Measurements from ENCODE around the gene SNAPIN.

Gene SNAPIN

GRCh38 chr1:153679337-153680119 is 21.0 kb downstream of the SNAPIN start:
- no peaks in the 10 kb centered on the region for H3K36me3 Mint-ChIP-seq (ENCODE audit: low read depth)

GRCh38 chr1:153680120-153680403 is 21.6 kb downstream of the SNAPIN start:
- peaks cover 64% of the 10 kb centered on the region for H3K27me3 Mint-ChIP-seq (ENCODE audit: low read depth, poor library complexity)
- DNase-seq: no peak
- H3K27ac Mint-ChIP-seq: no peak overlapping the region
- H3K4me3 Mint-ChIP-seq: peak overlapping the region; percentile 83
- TF ChIP-seq CTCF (IDR thresholded peaks at IDR 0.05): no peak
- no peaks in the 10 kb centered on the region for H3K36me3 Mint-ChIP-seq (ENCODE audit: low read depth)
- H3K4me1 Mint-ChIP-seq: peaks cover 39% of the 10 kb centered on the region
- H3K9me3 Mint-ChIP-seq: no peaks in the 10 kb centered on the region

More at GRCh38 chr1:153679337-153680119, 21.0 kb downstream of the SNAPIN start:
- Mint-ChIP-seq H3K27ac (no peak overlapping the region), H3K9me3 (no peaks in the 10 kb centered on the region), H3K4me3 (peak overlapping the region; percentile 83), H3K27me3 (ENCODE audit: low read depth, poor library complexity) (peaks cover 64% of the 10 kb centered on the region), H3K4me1 (peaks cover 35% of the 10 kb centered on the region)
- DNase-seq: peak; percentile 73
- peak; percentile 10 for TF ChIP-seq CTCF (IDR thresholded peaks at IDR 0.05)

GRCh38 chr1:153682730-153683129 is 24.2 kb downstream of the SNAPIN start:
- Mint-ChIP-seq H3K4me3 (no peak overlapping the region), H3K27ac (no peak overlapping the region), H3K27me3 (ENCODE audit: low read depth, poor library complexity) (peaks cover 58% of the 10 kb centered on the region), H3K9me3 (no peaks in the 10 kb centered on the region), H3K4me1 (peaks cover 50% of the 10 kb centered on the region), H3K36me3 (ENCODE audit: low read depth) (no peaks in the 10 kb centered on the region)
- no peak for DNase-seq
- no peak for TF ChIP-seq CTCF (IDR thresholded peaks at IDR 0.05)

GRCh38 chr1:153683854-153684253 is 25.4 kb downstream of the SNAPIN start:
- Mint-ChIP-seq H3K9me3 (no peaks in the 10 kb centered on the region), H3K36me3 (ENCODE audit: low read depth) (no peaks in the 10 kb centered on the region), H3K27me3 (ENCODE audit: low read depth, poor library complexity) (peaks cover 46% of the 10 kb centered on the region), H3K4me1 (peaks cover 48% of the 10 kb centered on the region), H3K27ac (no peak overlapping the region), H3K4me3 (no peak overlapping the region)
- no peak for DNase-seq
- no peak for TF ChIP-seq CTCF (IDR thresholded peaks at IDR 0.05)

GRCh38 chr1:153684892-153685291 is 26.4 kb downstream of the SNAPIN start:
- TF ChIP-seq CTCF (IDR thresholded peaks at IDR 0.05): no peak
- no peaks in the 10 kb centered on the region for H3K36me3 Mint-ChIP-seq (ENCODE audit: low read depth)
- peaks cover 36% of the 10 kb centered on the region for H3K27me3 Mint-ChIP-seq (ENCODE audit: low read depth, poor library complexity)
- peaks cover 51% of the 10 kb centered on the region for H3K4me1 Mint-ChIP-seq
- no peak overlapping the region for H3K4me3 Mint-ChIP-seq
- peak overlapping the region; percentile 44 for H3K27ac Mint-ChIP-seq
- DNase-seq: no peak
- H3K9me3 Mint-ChIP-seq: no peaks in the 10 kb centered on the region
